ENCODE data around the gene NPPA. TPM values are rescaled to one million over a fixed set of nuclear protein-coding genes. Genes with fewer than 3 reads are reported as not detected.

The NPPA gene
- not detected in 2 replicates for total RNA-seq

DNA sequence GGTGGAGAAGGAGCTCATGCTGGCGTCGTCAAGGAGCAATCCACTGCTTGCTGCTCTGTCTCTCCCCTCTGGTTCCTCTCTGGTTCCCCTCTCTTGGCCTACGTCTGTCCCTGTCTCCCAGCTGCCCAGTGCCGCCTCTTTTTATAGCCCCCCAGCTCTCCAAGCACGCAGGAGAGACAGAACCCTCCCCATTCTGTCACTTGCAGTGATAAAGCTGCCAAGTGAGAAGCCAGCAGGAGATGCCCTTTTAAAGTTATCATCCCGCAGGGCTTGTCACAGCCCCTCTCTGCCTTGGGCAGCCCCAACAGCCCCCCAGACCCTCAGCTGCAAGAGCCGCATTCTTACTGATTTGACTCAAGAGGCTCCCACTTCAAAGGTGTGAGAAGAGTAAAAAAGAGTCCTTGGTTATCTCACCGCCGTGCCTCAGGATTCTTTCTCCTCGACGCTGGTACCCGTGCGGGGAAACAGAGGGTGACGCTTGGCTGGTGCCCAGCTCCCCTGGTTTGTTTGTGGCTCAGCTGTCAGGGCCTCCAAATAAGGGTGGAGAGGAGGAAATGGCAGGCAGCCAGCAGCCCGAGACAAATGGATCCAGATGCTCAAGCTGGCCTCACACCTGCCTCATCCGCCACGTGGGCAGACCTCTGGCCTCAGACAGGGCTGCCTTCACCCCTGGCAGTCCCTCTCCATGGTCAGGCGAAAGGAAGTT lies at the start of gene NPPA:
Gene NPPA, minus strand, starts transcription at position 117 of the 706 bp plus-strand sequence. Its CDS starts 99 bp downstream, at position 18.

GRCh38 chr1:11858613-11858967 lies 11.0 kb upstream of the NPPA start, which contains the start of gene NPPB:
TSS of gene NPPB (minus strand) at chr1:11858945. CDS start at chr1:11858833, 112 bp downstream.

DNA sequence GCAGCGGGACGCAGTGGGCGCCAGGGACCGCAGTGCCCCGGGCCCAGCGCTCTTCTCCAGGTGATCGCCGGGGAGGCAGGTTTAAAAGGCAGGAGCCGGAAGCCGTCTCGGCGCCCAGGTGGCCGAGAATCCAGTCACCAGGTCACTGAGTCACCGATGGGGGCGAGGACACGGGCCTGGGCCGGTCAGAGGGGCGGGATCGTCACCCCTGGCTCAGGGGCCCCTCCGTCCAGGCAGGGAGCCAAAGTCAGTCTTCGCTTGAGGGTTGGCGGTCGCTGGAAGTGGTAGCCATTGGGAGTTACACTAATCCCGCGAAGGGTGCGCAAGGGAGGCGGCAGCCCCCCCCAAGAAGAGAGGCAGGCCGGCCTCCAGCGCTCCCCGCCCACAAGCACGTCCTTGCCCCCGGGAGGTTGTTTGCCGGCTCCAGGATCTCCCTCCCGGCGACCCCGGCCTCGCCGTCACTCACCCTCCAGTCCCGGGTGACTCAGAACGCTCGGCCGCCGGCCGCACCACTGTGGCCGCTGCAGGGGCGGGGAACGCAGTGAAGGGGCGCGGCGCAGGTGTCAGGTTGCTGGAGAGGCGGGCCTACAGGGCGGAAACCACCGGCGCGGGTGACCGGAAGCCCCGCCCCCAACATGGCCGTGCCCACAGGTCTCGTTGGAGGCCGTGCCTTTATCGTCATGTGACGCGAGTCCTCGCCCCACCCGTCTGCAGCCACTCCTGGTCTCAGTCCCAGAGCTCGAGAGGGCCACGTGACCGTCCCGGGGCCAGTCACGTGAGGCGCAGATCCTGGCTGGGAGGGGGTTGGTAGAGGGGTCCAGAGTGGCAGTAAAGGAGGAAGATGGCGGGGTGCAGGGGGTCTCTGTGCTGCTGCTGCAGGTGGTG lies 41.9 kb downstream of the NPPA start, which contains the start of the genes CLCN6 and MTHFR:
Gene CLCN6, plus strand, starts transcription at position 770 of the 885 bp plus-strand sequence. Its CDS starts 72 bp downstream, at position 842.
Gene MTHFR, minus strand, starts transcription at position 543 of the 885 bp plus-strand sequence. CDS start 2,848 bp downstream, outside the sequence.

Other genes with a start within 250 kb of the NPPA start
- gene FBXO2, start 193.4 kb downstream of the NPPA start, total RNA-seq, result 0.68 and 0.87 TPM in 2 replicates
- 12.2 and 13.4 TPM in 2 replicates for gene FBXO44, start 192.9 kb downstream of the NPPA start, total RNA-seq
- 4.0 and 4.2 TPM in 2 replicates for gene FBXO6, start 183.6 kb downstream of the NPPA start, total RNA-seq
- 22.8 and 30.4 TPM in 2 replicates for gene MAD2L2, start 166.6 kb downstream of the NPPA start, total RNA-seq
- 0.10 TPM in 1 of 2 replicates, not detected in the other for gene DRAXIN, start 156.1 kb downstream of the NPPA start, total RNA-seq
- 32.4 and 37.2 TPM in 2 replicates for gene AGTRAP, start 111.6 kb downstream of the NPPA start, total RNA-seq
- gene C1orf167, start 85.6 kb downstream of the NPPA start, total RNA-seq, result 0.24 TPM in 1 of 2 replicates, not detected in the other
- gene MTHFR, start 41.8 kb downstream of the NPPA start, total RNA-seq, result 19.4 and 25.1 TPM in 2 replicates
- gene CLCN6, start 41.6 kb downstream of the NPPA start, total RNA-seq, result 6.9 and 7.6 TPM in 2 replicates
- gene NPPB, start 11.2 kb upstream of the NPPA start, total RNA-seq, result not detected in 2 replicates
- 68.2 and 85.4 TPM in 2 replicates for gene KIAA2013, start 78.6 kb upstream of the NPPA start, total RNA-seq
- 354 and 469 TPM in 2 replicates for gene PLOD1, start 86.9 kb upstream of the NPPA start, total RNA-seq
- 30.3 and 40.1 TPM in 2 replicates for gene MFN2, start 132.7 kb upstream of the NPPA start, total RNA-seq
- 15.8 and 21.6 TPM in 2 replicates for gene MIIP, start 171.7 kb upstream of the NPPA start, total RNA-seq
- gene TNFRSF8, start 215.5 kb upstream of the NPPA start, total RNA-seq, result 0.05 and 0.06 TPM in 2 replicates